HCT116 (cell line): Measurements from ENCODE around the gene SLC25A47. TPM values are rescaled to one million over a fixed set of nuclear protein-coding genes. Genes with fewer than 3 reads are reported as not detected.

Experiments
- ATAC-seq: fragments of 200-7000 bp; cut with Tn5 transposase; 2 replicates; pipeline ENCODE4 v1.9.1; 2020; ENCODE audit warnings: mild to moderate bottlenecking, moderate library complexity
- BruUV-seq: library from RNA; stranded (reverse); fragments of 400-500 nt; replicated peaks from 2 replicates; lab custom pipeline; 2021; lab: Mats Ljungman, UMichigan
- CTCF ChIA-PET: fragments of 300-600 bp; sonication (Branson Sonifier 250); formaldehyde crosslinking; loops from one replicate; lab custom pipeline; 2021; ENCODE audit warnings: antibody characterized with exemption; lab: Charles Lee
- POLR2A ChIA-PET: fragments of 300-600, 350-600 bp; sonication (Branson Sonifier 250); formaldehyde crosslinking; loops from one replicate; lab custom pipeline; 2021; ENCODE audit warnings: antibody characterized with exemption; lab: Charles Lee
- RAD21 ChIA-PET, 2 experiments: fragments of 300-600 bp; sonication (Branson Sonifier 250); formaldehyde crosslinking; loops; one replicate each; lab custom pipeline; 2023; ENCODE audit warnings: low total read pairs in 2 of 2; ENCODE audit not compliant: uncharacterized antibody in 2 of 2, unreplicated experiment in 2 of 2, low non-redundant PET in 1 of 2; lab: Charles Lee
- DNase-seq: peaks from one replicate; pipeline ENCODE4 v3.0.0-alpha.2; 2010; ENCODE audit warnings: low read depth, low spot score
- H2AFZ ChIP-seq: fragments of 200-600 bp; shearing (Covaris generic), sonication (generic); 2 replicates; pipeline ENCODE4 v1.6.1; 2017; ENCODE audit warnings: low read depth, mixed run types, mixed read lengths, antibody characterized with exemption, low read length; ENCODE audit not compliant: poor library complexity, severe bottlenecking
- H3K27ac ChIP-seq: 2 replicates; pipeline ENCODE4 v1.5.1; 2012; ENCODE audit warnings: low read depth, low read length
- H3K27me3 ChIP-seq: fragments of 200-600 bp; sonication (generic); 2 replicates; pipeline ENCODE4 v1.6.1; 2016; ENCODE audit warnings: mixed run types, low read length, mixed read lengths; ENCODE audit not compliant: insufficient read depth
- H3K36me3 ChIP-seq, 2 experiments: fragments of 200-500 bp in 1 of 2; fragments of 200-600 bp in 1 of 2; sonication (Bioruptor generic) in 1 of 2; sonication (generic) in 1 of 2; 2 replicates each; pipeline versions ENCODE4 v1.5.1 to v1.6.1; 2014 to 2016; ENCODE audit warnings: low read length in 2 of 2, inconsistent platforms in 1 of 2, mixed read lengths in 1 of 2, mixed run types in 1 of 2; ENCODE audit not compliant: insufficient read depth in 2 of 2, control insufficient read depth in 1 of 2
- H3K4me1 ChIP-seq, 2 experiments: fragments of 200-600 bp in 1 of 2; sonication (generic) in 1 of 2; 2 replicates each; pipeline versions ENCODE4 v1.5.1 to v1.6.1; 2012 to 2017; ENCODE audit warnings: low read length in 2 of 2, inconsistent platforms in 1 of 2, mild to moderate bottlenecking in 1 of 2, mixed read lengths in 1 of 2, mixed run types in 1 of 2, moderate library complexity in 1 of 2; ENCODE audit not compliant: insufficient read depth in 2 of 2, control insufficient read depth in 1 of 2
- H3K4me2 ChIP-seq: fragments of 200-600 bp; sonication (generic); 2 replicates; pipeline ENCODE4 v1.6.1; 2017; ENCODE audit warnings: mixed run types, low read length, mixed read lengths
- H3K4me3 ChIP-seq, 2 experiments: fragments of 200-600 bp in 1 of 2; sonication (generic) in 1 of 2; replicated peaks in 1 of 2; 2 replicates each; pipeline ENCODE4 v1.5.1; 2011 to 2016; ENCODE audit warnings: low read length in 2 of 2, control low read depth in 1 of 2, low read depth in 1 of 2, mild to moderate bottlenecking in 1 of 2, mixed read lengths in 1 of 2, mixed run types in 1 of 2
- H3K79me2 ChIP-seq: fragments of 200-600 bp; sonication (generic); 2 replicates; pipeline ENCODE4 v1.6.1; 2017; ENCODE audit warnings: mild to moderate bottlenecking, mixed run types, low read length, moderate library complexity, mixed read lengths; ENCODE audit not compliant: insufficient read depth
- H3K9ac ChIP-seq: fragments of 200-600 bp; sonication (generic); 2 replicates; pipeline ENCODE4 v1.6.1; 2016; ENCODE audit warnings: low read length, mixed read lengths
- H3K9me2 ChIP-seq: fragments of 200-600 bp; sonication (generic), shearing (Covaris generic); 2 replicates; pipeline ENCODE4 v1.6.1; 2017; ENCODE audit warnings: mixed run types, mild to moderate bottlenecking, moderate library complexity; ENCODE audit not compliant: insufficient read depth
- H3K9me3 ChIP-seq, 2 experiments: fragments of 200-500 bp in 1 of 2; fragments of 200-600 bp in 1 of 2; sonication (Bioruptor generic) in 1 of 2; sonication (generic) in 1 of 2; 2 replicates each; pipeline ENCODE4 v1.6.1; 2014 to 2017; ENCODE audit warnings: low read length in 2 of 2, mixed read lengths in 2 of 2, inconsistent platforms in 1 of 2, low read depth in 1 of 2, mild to moderate bottlenecking in 1 of 2, mixed run types in 1 of 2, moderate library complexity in 1 of 2; ENCODE audit not compliant: control insufficient read depth in 1 of 2, insufficient read depth in 1 of 2
- H4K20me1 ChIP-seq: fragments of 200-600 bp; sonication (generic), shearing (Covaris generic); 2 replicates; pipeline ENCODE4 v1.6.1; 2017; ENCODE audit warnings: mixed run types, mild to moderate bottlenecking, moderate library complexity; ENCODE audit not compliant: insufficient read depth
- CBX3 ChIP-seq: IDR thresholded peaks from 2 replicates; pipeline ENCODE4 v1.6.1; 2012; ENCODE audit warnings: low read depth
- CEBPB ChIP-seq: IDR thresholded peaks from 2 replicates; pipeline ENCODE4 v1.6.1; 2012; ENCODE audit warnings: low read depth
- EGR1 ChIP-seq: IDR thresholded peaks from 2 replicates; pipeline ENCODE4 v1.6.1; 2012; ENCODE audit warnings: low read depth
- ELF1 ChIP-seq: IDR thresholded peaks from 2 replicates; pipeline ENCODE4 v1.6.1; 2012; ENCODE audit warnings: low read depth, borderline replicate concordance
- EZH2 ChIP-seq: fragments of 200-600 bp; sonication (generic); IDR thresholded peaks from 2 replicates; pipeline ENCODE4 v1.6.1; 2017; ENCODE audit warnings: antibody characterized with exemption, mixed run types
- EZH2phosphoT487 ChIP-seq: fragments of 200-600 bp; IDR thresholded peaks from 2 replicates; pipeline ENCODE4 v1.6.1; 2018; ENCODE audit warnings: antibody characterized with exemption, borderline replicate concordance
- FOSL1 ChIP-seq: IDR thresholded peaks from 2 replicates; pipeline ENCODE4 v1.6.1; 2012; ENCODE audit warnings: low read depth
- RAD21 ChIP-seq: IDR thresholded peaks from 2 replicates; pipeline ENCODE4 v1.6.1; 2012; ENCODE audit warnings: low read depth, mild to moderate bottlenecking
- SIN3A ChIP-seq: IDR thresholded peaks from 2 replicates; pipeline ENCODE4 v1.6.1; 2012; ENCODE audit warnings: low read depth
- SRF ChIP-seq: IDR thresholded peaks from 2 replicates; pipeline ENCODE4 v1.6.1; 2012; ENCODE audit warnings: low read depth
- YY1 ChIP-seq: IDR thresholded peaks from 2 replicates; pipeline ENCODE4 v1.6.1; 2011; ENCODE audit warnings: low read length, low read depth, moderate library complexity, mild to moderate bottlenecking; ENCODE audit not compliant: insufficient replicate concordance; ENCODE audit errors: extremely low read depth
- ZFX ChIP-seq: fragments of 450-650 bp; IDR thresholded peaks from 2 replicates; pipeline ENCODE4 v1.6.1; 2017
- ZNF274 ChIP-seq: fragments of 200-500 bp; sonication (Bioruptor generic); IDR thresholded peaks from 2 replicates; pipeline ENCODE4 v1.6.1; 2014; ENCODE audit warnings: mild to moderate bottlenecking, low read depth, low read length, inconsistent platforms
- intact Hi-C: fragments of 100-400 bp; cut with micrococcal nuclease; formaldehyde crosslinking; loops from 2 replicates; pipeline ENCODE4 v1.10.0; 2022
- total RNA-seq: library from RNA; stranded (reverse); gene quantifications from one replicate; pipeline ENCODE4 v1.2.1, GENCODE V29; 2021; ENCODE audit not compliant: unreplicated experiment
- TF ChIP-seq, protein P1 (sequence below): IDR thresholded peaks from 2 replicates; pipeline ENCODE4 v1.6.1; 2012
- TF ChIP-seq, protein P2 (sequence below), 3 experiments: fragments of 200-600 bp in 1 of 3; sonication (generic) in 1 of 3; IDR thresholded peaks in 2 of 3; conservative IDR thresholded peaks in 1 of 3; 2 replicates each; pipeline ENCODE4 v1.5.1; 2012 to 2017; ENCODE audit warnings: low read depth in 2 of 3, low read length in 2 of 3, antibody characterized with exemption in 1 of 3, borderline replicate concordance in 1 of 3, control low read depth in 1 of 3, mild to moderate bottlenecking in 1 of 3, mixed read lengths in 1 of 3, mixed run types in 1 of 3, moderate library complexity in 1 of 3; ENCODE audit not compliant: insufficient read depth in 1 of 3
- TF ChIP-seq, protein P3 (sequence below): IDR thresholded peaks from 2 replicates; pipeline ENCODE4 v1.6.1; 2012

The SLC25A47 gene
- total RNA-seq, 1 experiment from 2014 or later, result 0.17 TPM

DNA sequence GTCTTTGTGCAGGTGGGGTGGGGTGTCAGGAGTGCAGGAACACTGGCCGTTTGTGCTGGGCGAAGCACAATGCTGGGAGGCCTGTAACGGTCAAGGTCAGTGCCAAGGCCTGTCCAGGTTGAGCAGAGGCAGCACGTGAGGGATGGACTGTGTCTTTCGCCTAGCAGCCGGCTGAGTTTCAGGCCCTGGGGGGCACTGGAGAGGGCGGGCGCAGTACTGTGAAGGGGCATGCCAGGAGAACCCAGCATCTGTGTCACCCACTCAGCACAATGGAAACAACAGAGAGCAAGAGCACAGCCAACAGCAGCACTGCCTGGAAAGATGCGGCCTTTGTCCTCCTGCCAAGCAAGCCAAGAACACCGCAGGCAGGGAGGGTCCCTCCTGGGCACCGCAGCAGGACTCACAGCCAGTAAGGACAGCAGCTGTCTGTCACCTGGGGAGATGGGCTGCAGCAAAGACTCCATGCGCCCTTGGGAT, 25.2 kb downstream of the SLC25A47 start:
- Histone ChIP-seq H3K4me1 (no peaks in the 10 kb centered on the region), H3K79me2 (no peaks in the 10 kb centered on the region), H3K27ac (no peak overlapping the region), H3K36me3 (peaks cover 0 to 6% of the 10 kb centered on the region in 2 experiments; a peak in 1 of 4 replicates), H3K9me3 (no peaks in the 10 kb centered on the region), H3K4me2 (no peak overlapping the region), H3K9me2 (no peaks in the 10 kb centered on the region), H3K9ac (no peak overlapping the region), H3K27me3 (no peaks in the 10 kb centered on the region), H4K20me1 (no peaks in the 10 kb centered on the region), H3K4me3 (no peak overlapping the region), H2AFZ (no peak overlapping the region)
- TF ChIP-seq, protein P1, sequence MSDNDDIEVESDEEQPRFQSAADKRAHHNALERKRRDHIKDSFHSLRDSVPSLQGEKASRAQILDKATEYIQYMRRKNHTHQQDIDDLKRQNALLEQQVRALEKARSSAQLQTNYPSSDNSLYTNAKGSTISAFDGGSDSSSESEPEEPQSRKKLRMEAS, result no peak
- TF ChIP-seq ZNF274 (no peak), ELF1 (no peak), EZH2 (no peak), RAD21 (no peak), YY1 (no peak), CBX3 (no peak), FOSL1 (no peak), CEBPB (no peak), EZH2phosphoT487 (no peak), SIN3A (no peak), ZFX (no peak), EGR1 (no peak), SRF (no peak)
- TF ChIP-seq, protein P2, sequence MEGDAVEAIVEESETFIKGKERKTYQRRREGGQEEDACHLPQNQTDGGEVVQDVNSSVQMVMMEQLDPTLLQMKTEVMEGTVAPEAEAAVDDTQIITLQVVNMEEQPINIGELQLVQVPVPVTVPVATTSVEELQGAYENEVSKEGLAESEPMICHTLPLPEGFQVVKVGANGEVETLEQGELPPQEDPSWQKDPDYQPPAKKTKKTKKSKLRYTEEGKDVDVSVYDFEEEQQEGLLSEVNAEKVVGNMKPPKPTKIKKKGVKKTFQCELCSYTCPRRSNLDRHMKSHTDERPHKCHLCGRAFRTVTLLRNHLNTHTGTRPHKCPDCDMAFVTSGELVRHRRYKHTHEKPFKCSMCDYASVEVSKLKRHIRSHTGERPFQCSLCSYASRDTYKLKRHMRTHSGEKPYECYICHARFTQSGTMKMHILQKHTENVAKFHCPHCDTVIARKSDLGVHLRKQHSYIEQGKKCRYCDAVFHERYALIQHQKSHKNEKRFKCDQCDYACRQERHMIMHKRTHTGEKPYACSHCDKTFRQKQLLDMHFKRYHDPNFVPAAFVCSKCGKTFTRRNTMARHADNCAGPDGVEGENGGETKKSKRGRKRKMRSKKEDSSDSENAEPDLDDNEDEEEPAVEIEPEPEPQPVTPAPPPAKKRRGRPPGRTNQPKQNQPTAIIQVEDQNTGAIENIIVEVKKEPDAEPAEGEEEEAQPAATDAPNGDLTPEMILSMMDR (IDR thresholded peaks at IDR 0.05 in 2 of 3, conservative IDR thresholded peaks at IDR 0.05 in 1 of 3; ENCODE audit: borderline replicate concordance in 1 of 3, insufficient read depth in 1 of 3, low read depth in 2 of 3, low read length in 2 of 3), result no peak
- TF ChIP-seq, protein P3, sequence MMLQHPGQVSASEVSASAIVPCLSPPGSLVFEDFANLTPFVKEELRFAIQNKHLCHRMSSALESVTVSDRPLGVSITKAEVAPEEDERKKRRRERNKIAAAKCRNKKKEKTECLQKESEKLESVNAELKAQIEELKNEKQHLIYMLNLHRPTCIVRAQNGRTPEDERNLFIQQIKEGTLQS, result no peak
- ChIA-PET RAD21 (no interaction called here), POLR2A (no interaction called here), CTCF (no interaction called here)
- ATAC-seq, result no peak
- no peak for DNase-seq
- intact Hi-C loops, result no loop called here
- no TSS peak for BruUV-seq
